ENCODE data around the gene RIMS1. TPM values are rescaled to one million over a fixed set of nuclear protein-coding genes. Genes with fewer than 3 reads are reported as not detected.

The RIMS1 gene
- total RNA-seq, 1 donor, result 1.3 TPM

GRCh38 chr6:72042088-72042487 is 155.7 kb downstream of the RIMS1 start:
- no peak overlapping the region for H3K4me3 ChIP-seq (ENCODE audit: low read depth, low read length)
- DNase-seq (ENCODE audit: low read depth), result peak; percentile 1
- TF ChIP-seq, protein P1, sequence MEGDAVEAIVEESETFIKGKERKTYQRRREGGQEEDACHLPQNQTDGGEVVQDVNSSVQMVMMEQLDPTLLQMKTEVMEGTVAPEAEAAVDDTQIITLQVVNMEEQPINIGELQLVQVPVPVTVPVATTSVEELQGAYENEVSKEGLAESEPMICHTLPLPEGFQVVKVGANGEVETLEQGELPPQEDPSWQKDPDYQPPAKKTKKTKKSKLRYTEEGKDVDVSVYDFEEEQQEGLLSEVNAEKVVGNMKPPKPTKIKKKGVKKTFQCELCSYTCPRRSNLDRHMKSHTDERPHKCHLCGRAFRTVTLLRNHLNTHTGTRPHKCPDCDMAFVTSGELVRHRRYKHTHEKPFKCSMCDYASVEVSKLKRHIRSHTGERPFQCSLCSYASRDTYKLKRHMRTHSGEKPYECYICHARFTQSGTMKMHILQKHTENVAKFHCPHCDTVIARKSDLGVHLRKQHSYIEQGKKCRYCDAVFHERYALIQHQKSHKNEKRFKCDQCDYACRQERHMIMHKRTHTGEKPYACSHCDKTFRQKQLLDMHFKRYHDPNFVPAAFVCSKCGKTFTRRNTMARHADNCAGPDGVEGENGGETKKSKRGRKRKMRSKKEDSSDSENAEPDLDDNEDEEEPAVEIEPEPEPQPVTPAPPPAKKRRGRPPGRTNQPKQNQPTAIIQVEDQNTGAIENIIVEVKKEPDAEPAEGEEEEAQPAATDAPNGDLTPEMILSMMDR (IDR thresholded peaks at IDR 0.05; ENCODE audit: insufficient read depth, low read depth, low read length), result peak; percentile 10

- TF ChIP-seq, protein P1 (IDR thresholded peaks at IDR 0.05; ENCODE audit: insufficient read depth, low read depth, low read length), result no peak
- DNase-seq (ENCODE audit: low read depth), result no peak
- H3K4me3 ChIP-seq (ENCODE audit: low read depth, low read length), result no peak overlapping the region
Observed at GRCh38 chr6:72048080-72048479, 161.7 kb downstream of the RIMS1 start.

GRCh38 chr6:72049376-72049775 is 163.0 kb downstream of the RIMS1 start:
- TF ChIP-seq, protein P1 (IDR thresholded peaks at IDR 0.05; ENCODE audit: insufficient read depth, low read depth, low read length), result no peak
- DNase-seq (ENCODE audit: low read depth), result no peak
- H3K4me3 ChIP-seq (ENCODE audit: low read depth, low read length), result no peak overlapping the region

DNA sequence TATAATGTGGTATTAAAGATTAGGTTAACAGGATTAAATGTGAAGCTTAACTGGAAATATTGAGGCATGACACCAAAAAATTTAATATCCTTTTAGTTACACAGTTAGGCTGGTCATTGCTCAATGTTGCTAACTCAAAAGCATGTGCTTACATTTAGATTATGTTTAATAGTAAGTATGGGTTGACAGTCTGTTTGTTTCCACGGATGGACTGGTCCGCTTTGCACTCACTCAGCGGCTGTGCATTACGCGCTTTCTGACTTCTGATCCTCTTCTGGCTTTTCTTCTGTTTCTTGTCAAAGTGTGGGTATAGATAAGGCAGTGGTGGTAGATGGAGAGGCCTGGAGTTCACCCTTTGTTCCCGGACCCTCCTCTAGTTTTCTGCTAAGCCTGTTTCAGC is 174.9 kb downstream of the RIMS1 start:
- TF ChIP-seq, protein P1 (IDR thresholded peaks at IDR 0.05; ENCODE audit: insufficient read depth, low read depth, low read length), result no peak
- no peak overlapping the region for H3K4me3 ChIP-seq (ENCODE audit: low read depth, low read length)
- DNase-seq (ENCODE audit: low read depth), result no peak

DNA sequence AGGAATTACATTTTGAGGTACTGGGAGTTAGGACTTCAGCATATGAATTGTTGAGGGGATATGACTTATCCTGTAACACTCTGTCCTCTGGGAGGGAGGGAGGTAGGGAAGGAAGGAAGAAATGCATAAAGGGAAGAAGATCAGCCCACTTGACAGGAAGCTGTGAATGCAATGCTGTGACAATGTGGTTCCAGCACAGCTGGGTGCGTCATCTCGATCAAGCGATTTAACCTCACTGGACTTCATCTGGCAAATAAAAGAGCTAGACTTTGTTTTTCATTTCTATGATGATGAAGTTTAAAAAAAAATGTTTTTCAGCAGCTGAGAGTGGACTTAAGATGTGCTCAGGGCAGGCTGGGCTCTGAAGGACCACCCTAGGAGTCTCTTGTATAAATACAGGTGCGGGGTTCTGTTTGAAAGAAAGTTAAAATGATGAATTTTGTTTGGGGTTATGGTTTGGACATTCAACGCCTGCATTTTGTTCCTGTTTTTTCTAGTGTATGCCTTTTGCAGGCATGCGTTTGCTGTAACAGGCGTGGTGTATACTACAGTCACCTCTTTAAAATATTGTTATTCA is 178.1 kb downstream of the RIMS1 start:
- TF ChIP-seq, protein P1 (IDR thresholded peaks at IDR 0.05; ENCODE audit: insufficient read depth, low read depth, low read length), result no peak
- peak; percentile 1 for DNase-seq (ENCODE audit: low read depth)
- no peak overlapping the region for H3K4me3 ChIP-seq (ENCODE audit: low read depth, low read length)

DNA sequence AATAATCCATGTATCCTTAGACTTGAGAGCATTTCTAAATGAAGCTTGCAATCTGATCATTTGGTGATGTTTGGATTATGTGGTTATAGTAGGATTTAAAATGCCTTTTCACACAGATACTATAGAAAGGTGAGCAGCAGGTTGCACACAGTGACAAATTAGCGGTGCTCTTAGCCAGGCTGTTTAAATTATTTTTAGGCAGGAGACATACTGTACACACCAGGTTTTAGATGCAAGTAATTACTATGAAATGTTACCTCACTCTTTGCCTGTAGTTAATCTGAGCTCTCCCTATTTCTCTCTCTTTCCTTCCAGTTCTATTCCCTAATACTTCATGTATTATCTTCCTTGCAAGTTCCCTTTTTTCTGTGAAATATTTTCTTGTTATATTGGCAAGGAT is 191.7 kb downstream of the RIMS1 start:
- DNase-seq (ENCODE audit: low read depth), result no peak
- TF ChIP-seq, protein P1 (IDR thresholded peaks at IDR 0.05; ENCODE audit: insufficient read depth, low read depth, low read length), result no peak
- H3K4me3 ChIP-seq (ENCODE audit: low read depth, low read length), result no peak overlapping the region

Data from fibroblast of villous mesenchyme (primary cell).